ENCODE data around the gene XKR3.
"Not testable (repeated sequence)": the region's sequence is repeated elsewhere in the genome, so short reads cannot be mapped to it uniquely, and the experiment has no call there.

The XKR3 gene

DNA sequence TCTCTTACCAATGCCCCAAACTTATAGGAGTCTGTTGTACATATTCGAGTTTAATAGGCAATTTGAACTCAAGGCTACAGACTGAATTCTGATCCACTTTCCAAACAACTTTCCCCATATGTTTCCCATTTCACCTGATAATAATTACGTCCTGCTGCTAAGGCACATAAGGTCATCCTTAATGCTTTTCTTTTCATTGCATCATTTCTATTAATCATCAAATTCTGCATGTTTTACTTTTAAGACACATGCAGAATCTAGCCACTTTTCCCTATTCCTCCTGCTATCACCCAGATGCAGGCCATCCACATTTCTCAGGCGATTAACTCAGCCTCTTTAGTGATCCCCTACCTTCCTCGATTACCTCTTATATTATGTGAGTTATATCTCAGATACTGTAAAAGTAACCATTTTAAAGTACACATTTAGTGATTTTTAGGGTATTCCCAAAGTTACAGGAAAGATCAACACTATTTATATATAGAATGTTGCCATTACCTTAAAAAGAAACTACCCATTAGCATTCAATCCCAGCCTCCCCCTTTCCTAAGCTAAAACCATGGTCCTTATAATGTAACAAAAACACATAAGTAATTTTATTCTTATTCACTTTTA lies 14.9 kb downstream of the XKR3 start:
- H3K36me3 ChIP-seq: no peaks in the 10 kb centered on the region
- peaks cover 5 to 12% (median 7%) of the 10 kb centered on the region in 11 experiments; a peak in 20 of 22 replicates for H3K9me3 ChIP-seq (replicated peaks in 1 of 11)
- TF ChIP-seq Cebpa-rat (IDR thresholded peaks at IDR 0.05): no peak
- no peaks in the 10 kb centered on the region for H3K27me3 ChIP-seq
- peaks cover 0 to 31% (median 19%) of the 10 kb centered on the region in 10 experiments; a peak in 17 of 20 replicates for H3K4me1 ChIP-seq
- no peak overlapping the region for H3K27ac ChIP-seq
- no peak overlapping the region for H3K4me3 ChIP-seq
- H3K9ac ChIP-seq: no peak overlapping the region
- H4K20me1 ChIP-seq: no peaks in the 10 kb centered on the region
- H3K4me2 ChIP-seq: peak overlapping the region in 8 of 11 experiments; percentile 45 to 68 (median 57); a peak in 12 of 22 replicates

GRCh38 chr22:16808744-16809143 lies 16.5 kb downstream of the XKR3 start:
- no peak overlapping the region for H3K4me2 ChIP-seq
- TF ChIP-seq Cebpa-rat (IDR thresholded peaks at IDR 0.05): no peak
- no peaks in the 10 kb centered on the region for H3K9me3 ChIP-seq (replicated peaks in 1 of 11)
- H3K4me3 ChIP-seq: no peak overlapping the region
- H3K9ac ChIP-seq: no peak overlapping the region
- H3K27ac ChIP-seq: no peak overlapping the region
- H3K36me3 ChIP-seq: no peaks in the 10 kb centered on the region
- no peaks in the 10 kb centered on the region for H4K20me1 ChIP-seq
- peaks cover 0 to 31% (median 19%) of the 10 kb centered on the region in 10 experiments; a peak in 17 of 20 replicates for H3K4me1 ChIP-seq
- H3K27me3 ChIP-seq: no peaks in the 10 kb centered on the region

- Histone ChIP-seq H3K4me3 (no peak overlapping the region), H3K9me3 (replicated peaks in 1 of 11) (no peaks in the 10 kb centered on the region), H4K20me1 (no peaks in the 10 kb centered on the region), H3K27me3 (no peaks in the 10 kb centered on the region), H3K27ac (no peak overlapping the region), H3K4me2 (no peak overlapping the region), H3K36me3 (no peaks in the 10 kb centered on the region), H3K9ac (no peak overlapping the region), H3K4me1 (peaks cover 0 to 26% (median 19%) of the 10 kb centered on the region in 10 experiments; a peak in 17 of 20 replicates)
- TF ChIP-seq Cebpa-rat (IDR thresholded peaks at IDR 0.05): no peak
Observed at GRCh38 chr22:16807109-16807508, 18.1 kb downstream of the XKR3 start.

DNA sequence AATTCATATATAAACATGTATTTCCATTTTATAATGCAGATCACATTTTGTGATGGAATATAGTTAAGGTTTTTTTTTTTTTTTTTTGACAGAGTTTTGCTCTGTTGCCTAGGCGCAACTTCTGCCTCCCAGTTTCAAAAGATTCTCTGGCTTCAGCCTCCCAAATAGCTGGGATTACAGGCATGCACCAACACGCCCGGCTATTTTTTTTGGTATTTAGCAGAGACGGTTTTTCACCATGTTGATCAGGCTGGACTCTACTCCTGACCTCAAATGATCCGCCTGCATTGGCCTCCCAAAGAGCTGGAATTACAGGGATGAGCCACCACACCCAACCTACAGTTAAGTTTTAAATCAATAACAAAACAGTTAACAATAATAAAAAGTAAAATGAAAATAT lies 18.8 kb downstream of the XKR3 start:
- Histone ChIP-seq H3K4me2 (no peak overlapping the region), H3K4me1 (peaks cover 0 to 19% (median 13%) of the 10 kb centered on the region in 10 experiments; a peak in 17 of 20 replicates), H4K20me1 (no peaks in the 10 kb centered on the region), H3K27ac (no peak overlapping the region), H3K9ac (no peak overlapping the region), H3K27me3 (no peaks in the 10 kb centered on the region), H3K36me3 (no peaks in the 10 kb centered on the region), H3K4me3 (no peak overlapping the region), H3K9me3 (replicated peaks in 1 of 11) (no peaks in the 10 kb centered on the region)
- TF ChIP-seq Cebpa-rat (IDR thresholded peaks at IDR 0.05): no peak

- Histone ChIP-seq H3K9me3 (replicated peaks in 1 of 11) (no peaks in the 10 kb centered on the region), H3K4me2 (no peak overlapping the region)
Observed at GRCh38 chr22:16804882-16805281, 20.3 kb downstream of the XKR3 start.

DNA sequence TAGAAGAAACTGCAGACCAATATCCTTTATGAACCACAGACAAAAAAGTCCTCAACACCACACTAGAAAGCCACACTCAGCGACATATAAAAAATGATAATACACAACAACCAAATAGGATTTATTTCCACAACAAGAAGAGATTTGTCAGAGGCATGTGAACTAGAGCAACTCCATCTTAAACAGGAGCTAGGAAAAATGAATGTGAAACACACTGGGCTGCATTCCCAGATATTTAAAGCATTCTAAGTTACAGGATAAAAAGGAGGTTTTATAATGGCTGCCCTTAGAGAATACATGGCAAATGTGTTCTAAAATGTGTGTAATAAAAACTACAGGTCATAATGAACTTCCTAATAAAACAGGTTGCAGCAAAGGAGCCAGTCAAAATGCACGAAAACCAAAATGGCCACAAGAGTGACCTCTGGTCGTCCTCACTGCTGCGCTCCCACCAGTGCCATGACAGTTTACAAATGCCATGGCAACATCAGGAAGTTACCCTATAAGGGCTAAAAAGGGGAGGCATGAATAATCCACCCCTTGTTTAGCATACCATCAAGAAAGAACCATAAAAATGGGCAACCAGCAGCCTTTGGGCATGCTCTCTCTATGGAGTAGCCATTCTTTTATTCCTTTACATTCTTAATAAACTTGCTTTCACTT lies 21.8 kb downstream of the XKR3 start:
- no peak for TF ChIP-seq Cebpa-rat (IDR thresholded peaks at IDR 0.05)
- Histone ChIP-seq H3K4me1 (no peaks in the 10 kb centered on the region), H3K4me3 (no peak overlapping the region), H4K20me1 (no peaks in the 10 kb centered on the region), H3K27ac (no peak overlapping the region), H3K36me3 (no peaks in the 10 kb centered on the region), H3K4me2 (no peak overlapping the region), H3K27me3 (no peaks in the 10 kb centered on the region), H3K9me3 (replicated peaks in 1 of 11) (no peaks in the 10 kb centered on the region), H3K9ac (no peak overlapping the region)

More at GRCh38 chr22:16804882-16805281, 20.3 kb downstream of the XKR3 start:
- Histone ChIP-seq H3K4me1 (peaks cover 0 to 4% (median 0%) of the 10 kb centered on the region in 10 experiments; a peak in 2 of 20 replicates), H3K9ac (no peak overlapping the region), H3K36me3 (no peaks in the 10 kb centered on the region), H3K27ac (no peak overlapping the region), H4K20me1 (no peaks in the 10 kb centered on the region), H3K27me3 (no peaks in the 10 kb centered on the region), H3K4me3 (no peak overlapping the region)
- no peak for TF ChIP-seq Cebpa-rat (IDR thresholded peaks at IDR 0.05)

DNA sequence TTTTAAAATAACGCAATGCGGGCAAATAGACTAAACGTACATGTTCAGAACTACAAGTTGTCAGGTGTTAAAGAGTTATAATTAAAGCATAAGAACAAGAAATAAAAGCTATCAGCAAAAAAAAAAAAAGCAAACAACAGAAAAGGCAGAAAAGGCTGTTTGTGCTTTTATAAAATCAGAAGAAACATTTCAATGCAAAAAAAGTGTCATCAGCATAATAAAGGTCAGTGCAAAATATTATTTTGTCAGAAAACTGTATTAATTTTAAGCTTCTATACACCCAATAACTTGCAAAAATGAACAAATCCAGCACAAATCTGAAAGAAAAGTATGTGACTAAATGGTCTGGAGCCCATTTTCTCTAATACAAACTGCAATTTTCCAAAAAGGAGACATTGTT lies 23.6 kb downstream of the XKR3 start:
- Histone ChIP-seq H3K27ac (no peak overlapping the region), H4K20me1 (no peaks in the 10 kb centered on the region), H3K4me3 (no peak overlapping the region), H3K4me1 (peaks cover 0 to 4% (median 0%) of the 10 kb centered on the region in 10 experiments; a peak in 1 of 20 replicates), H3K9me3 (replicated peaks in 1 of 11) (no peaks in the 10 kb centered on the region), H3K36me3 (no peaks in the 10 kb centered on the region), H3K27me3 (no peaks in the 10 kb centered on the region), H3K9ac (no peak overlapping the region), H3K4me2 (no peak overlapping the region)
- no peak for TF ChIP-seq Cebpa-rat (IDR thresholded peaks at IDR 0.05)

DNA sequence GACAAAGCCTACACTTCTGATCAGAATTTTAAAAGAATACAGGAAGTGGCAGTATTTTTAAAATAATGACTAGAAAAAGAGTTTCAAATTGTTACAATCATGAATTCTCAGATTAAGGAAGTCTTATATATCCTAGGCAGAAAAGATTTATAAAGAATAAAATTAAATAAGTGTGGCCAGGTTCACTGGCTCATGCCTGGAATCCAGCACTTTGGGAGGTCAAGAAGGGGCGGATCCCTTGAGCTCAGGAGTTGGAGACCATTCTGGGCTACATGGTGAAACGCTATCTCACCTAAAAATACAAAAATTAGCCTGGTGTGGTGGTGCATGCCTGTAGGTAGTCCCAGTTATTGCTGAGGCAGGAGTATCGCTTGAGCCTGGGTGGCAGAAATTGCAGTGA lies 24.1 kb downstream of the XKR3 start:
- no peak for TF ChIP-seq Cebpa-rat (IDR thresholded peaks at IDR 0.05)
- Histone ChIP-seq H3K4me2 (no peak overlapping the region), H3K9ac (no peak overlapping the region), H3K27ac (no peak overlapping the region), H3K4me1 (peaks cover 0 to 4% (median 0%) of the 10 kb centered on the region in 10 experiments; a peak in 1 of 20 replicates), H3K27me3 (no peaks in the 10 kb centered on the region), H3K9me3 (replicated peaks in 1 of 11) (no peaks in the 10 kb centered on the region), H4K20me1 (no peaks in the 10 kb centered on the region), H3K4me3 (no peak overlapping the region), H3K36me3 (no peaks in the 10 kb centered on the region)

GRCh38 chr22:16800358-16800757 lies 24.9 kb downstream of the XKR3 start:
- Histone ChIP-seq H3K36me3 (no peaks in the 10 kb centered on the region), H3K27me3 (no peaks in the 10 kb centered on the region), H3K4me1 (peaks cover 0 to 4% (median 0%) of the 10 kb centered on the region in 10 experiments; a peak in 1 of 20 replicates), H3K4me3 (no peak overlapping the region), H3K9ac (no peak overlapping the region), H3K4me2 (no peak overlapping the region), H4K20me1 (no peaks in the 10 kb centered on the region), H3K9me3 (replicated peaks in 1 of 11) (no peaks in the 10 kb centered on the region), H3K27ac (no peak overlapping the region)
- no peak for TF ChIP-seq Cebpa-rat (IDR thresholded peaks at IDR 0.05)

GRCh38 chr22:16795504-16795903 lies 29.7 kb downstream of the XKR3 start:
- not testable (repeated sequence) for H3K9ac ChIP-seq; H4K20me1 ChIP-seq; H3K4me3 ChIP-seq; H3K4me1 ChIP-seq; H3K27ac ChIP-seq; H3K36me3 ChIP-seq; H3K9me3 ChIP-seq (replicated peaks in 1 of 11); H3K27me3 ChIP-seq; H3K4me2 ChIP-seq
